Osteocyte (in vitro differentiated cells): ENCODE data around the gene IL2. TPM values are rescaled to one million over a fixed set of nuclear protein-coding genes. Genes with fewer than 3 reads are reported as not detected.

Source experiments
- DNase-seq: peaks from one replicate; pipeline ENCODE4 v3.0.0; 2021; ENCODE audit warnings: mixed read lengths; ENCODE audit not compliant: unreplicated experiment; ENCODE audit errors: extremely low spot score
- H3K27ac Mint-ChIP-seq: one replicate; pipeline ENCODE4 v1.8.0; 2021; ENCODE audit warnings: mild to moderate bottlenecking, mixed read lengths; ENCODE audit not compliant: unreplicated experiment
- H3K27me3 Mint-ChIP-seq: one replicate; pipeline ENCODE4 v1.8.0; 2021; ENCODE audit warnings: mixed read lengths; ENCODE audit not compliant: unreplicated experiment
- H3K36me3 Mint-ChIP-seq: one replicate; pipeline ENCODE4 v1.8.0; 2021; ENCODE audit warnings: mixed read lengths; ENCODE audit not compliant: unreplicated experiment
- H3K4me1 Mint-ChIP-seq: one replicate; pipeline ENCODE4 v1.8.0; 2021; ENCODE audit warnings: mixed read lengths; ENCODE audit not compliant: unreplicated experiment
- H3K4me3 Mint-ChIP-seq: one replicate; pipeline ENCODE4 v1.8.0; 2021; ENCODE audit warnings: mild to moderate bottlenecking, moderate library complexity, mixed read lengths; ENCODE audit not compliant: unreplicated experiment
- H3K9me3 Mint-ChIP-seq: one replicate; pipeline ENCODE4 v1.8.0; 2021; ENCODE audit warnings: mixed read lengths; ENCODE audit not compliant: unreplicated experiment
- CTCF ChIP-seq: fragments of 200-600 bp; sonication (generic); IDR thresholded peaks from 2 replicates; pipeline ENCODE4 v1.5.0; 2021; ENCODE audit warnings: antibody characterized with exemption, mild to moderate bottlenecking, moderate library complexity
- long read RNA-seq: library from polyadenylated mRNA; unstranded; transcript quantifications from one replicate; pipeline ENCODE4 v2.0.0, GENCODE V29; 2021
- total RNA-seq: library from RNA; stranded (reverse); gene quantifications from 2 replicates; pipeline ENCODE4 v1.2.1, GENCODE V29; 2021

Gene IL2
- total RNA-seq, result not detected in 2 replicates
- long read RNA-seq, result 0 reads

GRCh38 chr4:122456231-122457116 lies at the start of gene IL2:
TSS of gene IL2 (minus strand) at chr4:122456725. CDS start at chr4:122456440, 285 bp downstream.
- no peak within 1 kb of the TSS for H3K4me3 Mint-ChIP-seq
- H3K27me3 Mint-ChIP-seq, result peaks cover 32% of the 10 kb centered on the region
- H3K36me3 Mint-ChIP-seq, result no peaks in the 10 kb centered on the region
- no peaks in the 10 kb centered on the region for H3K4me1 Mint-ChIP-seq
- no peak for DNase-seq
- TF ChIP-seq CTCF, result no peak
- H3K27ac Mint-ChIP-seq, result no peak within 1 kb of the TSS
- H3K9me3 Mint-ChIP-seq, result no peaks in the 10 kb centered on the region

DNA sequence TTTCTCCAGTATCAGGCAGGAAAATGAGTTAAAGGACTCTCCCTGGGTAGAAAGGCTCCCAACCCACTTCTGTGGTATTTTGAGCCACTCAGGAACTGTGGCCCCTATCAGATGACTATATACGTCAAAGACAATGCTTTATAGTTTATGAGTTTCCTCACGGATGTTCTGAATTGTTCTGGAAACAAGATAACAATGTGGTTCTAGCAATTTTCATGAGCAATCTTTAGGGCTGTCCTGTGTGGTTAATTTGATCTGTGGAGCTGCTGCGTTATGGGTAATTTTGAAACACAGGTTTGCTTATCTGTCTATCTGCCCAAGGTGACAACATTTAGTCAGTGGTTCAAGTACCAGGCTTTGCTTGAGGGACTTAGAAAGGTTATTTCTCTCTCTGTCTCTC lies 46.7 kb upstream of the IL2 start:
- H3K4me3 Mint-ChIP-seq, result no peak overlapping the region
- DNase-seq, result no peak
- no peak for TF ChIP-seq CTCF
- H3K36me3 Mint-ChIP-seq, result no peaks in the 10 kb centered on the region
- no peaks in the 10 kb centered on the region for H3K9me3 Mint-ChIP-seq
- no peaks in the 10 kb centered on the region for H3K4me1 Mint-ChIP-seq
- H3K27me3 Mint-ChIP-seq, result peaks cover 26% of the 10 kb centered on the region
- H3K27ac Mint-ChIP-seq, result no peak overlapping the region

GRCh38 chr4:122500852-122501501 lies 44.5 kb upstream of the IL2 start:
- Mint-ChIP-seq H3K27ac (no peak overlapping the region), H3K27me3 (peaks cover 13% of the 10 kb centered on the region), H3K9me3 (no peaks in the 10 kb centered on the region), H3K4me3 (no peak overlapping the region), H3K4me1 (no peaks in the 10 kb centered on the region), H3K36me3 (no peaks in the 10 kb centered on the region)
- DNase-seq, result no peak
- TF ChIP-seq CTCF, result no peak

DNA sequence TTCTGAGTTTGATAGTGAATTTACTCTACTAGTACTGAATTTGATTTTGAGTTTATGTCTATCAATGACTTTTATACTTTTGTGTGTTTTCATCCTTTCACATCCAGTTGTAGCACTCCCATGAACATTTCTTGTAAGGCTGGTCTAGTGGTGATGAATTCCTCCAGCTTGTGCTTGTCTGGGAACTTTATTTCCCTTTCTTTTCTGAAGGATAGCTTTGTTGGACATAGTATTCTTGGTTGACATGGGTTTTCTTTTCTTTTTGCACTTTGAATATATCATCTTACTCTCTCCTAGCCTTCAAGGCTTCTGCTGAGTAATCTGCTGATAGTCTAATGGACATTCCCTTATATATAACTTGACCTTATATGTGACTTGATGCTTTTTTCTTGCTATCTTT lies 32.5 kb upstream of the IL2 start:
- Mint-ChIP-seq H3K27ac (no peak overlapping the region), H3K36me3 (no peaks in the 10 kb centered on the region), H3K9me3 (peaks cover 29% of the 10 kb centered on the region), H3K4me1 (no peaks in the 10 kb centered on the region), H3K4me3 (no peak overlapping the region), H3K27me3 (peaks cover 15% of the 10 kb centered on the region)
- TF ChIP-seq CTCF, result no peak
- no peak for DNase-seq

- peaks cover 40% of the 10 kb centered on the region for H3K27me3 Mint-ChIP-seq
- H3K27ac Mint-ChIP-seq, result no peak overlapping the region
- no peaks in the 10 kb centered on the region for H3K36me3 Mint-ChIP-seq
- no peak for TF ChIP-seq CTCF
- no peaks in the 10 kb centered on the region for H3K4me1 Mint-ChIP-seq
- H3K4me3 Mint-ChIP-seq, result no peak overlapping the region
- H3K9me3 Mint-ChIP-seq, result peaks cover 18% of the 10 kb centered on the region
- no peak for DNase-seq
Measured at GRCh38 chr4:122483481-122483880, 27.0 kb upstream of the IL2 start.
